HG02642 (cell line): Measurements from ENCODE around the gene ST14.
"Not testable (repeated sequence)": the region's sequence is repeated elsewhere in the genome, so short reads cannot be mapped to it uniquely, and the experiment has no call there.

Experiments used
- ATAC-seq: cut with Tn5 transposase; IDR thresholded peaks from one replicate; pipeline ENCODE4 v1.9.1; 2021; ENCODE audit warnings: mild to moderate bottlenecking; ENCODE audit not compliant: unreplicated experiment, poor library complexity

Gene ST14

DNA sequence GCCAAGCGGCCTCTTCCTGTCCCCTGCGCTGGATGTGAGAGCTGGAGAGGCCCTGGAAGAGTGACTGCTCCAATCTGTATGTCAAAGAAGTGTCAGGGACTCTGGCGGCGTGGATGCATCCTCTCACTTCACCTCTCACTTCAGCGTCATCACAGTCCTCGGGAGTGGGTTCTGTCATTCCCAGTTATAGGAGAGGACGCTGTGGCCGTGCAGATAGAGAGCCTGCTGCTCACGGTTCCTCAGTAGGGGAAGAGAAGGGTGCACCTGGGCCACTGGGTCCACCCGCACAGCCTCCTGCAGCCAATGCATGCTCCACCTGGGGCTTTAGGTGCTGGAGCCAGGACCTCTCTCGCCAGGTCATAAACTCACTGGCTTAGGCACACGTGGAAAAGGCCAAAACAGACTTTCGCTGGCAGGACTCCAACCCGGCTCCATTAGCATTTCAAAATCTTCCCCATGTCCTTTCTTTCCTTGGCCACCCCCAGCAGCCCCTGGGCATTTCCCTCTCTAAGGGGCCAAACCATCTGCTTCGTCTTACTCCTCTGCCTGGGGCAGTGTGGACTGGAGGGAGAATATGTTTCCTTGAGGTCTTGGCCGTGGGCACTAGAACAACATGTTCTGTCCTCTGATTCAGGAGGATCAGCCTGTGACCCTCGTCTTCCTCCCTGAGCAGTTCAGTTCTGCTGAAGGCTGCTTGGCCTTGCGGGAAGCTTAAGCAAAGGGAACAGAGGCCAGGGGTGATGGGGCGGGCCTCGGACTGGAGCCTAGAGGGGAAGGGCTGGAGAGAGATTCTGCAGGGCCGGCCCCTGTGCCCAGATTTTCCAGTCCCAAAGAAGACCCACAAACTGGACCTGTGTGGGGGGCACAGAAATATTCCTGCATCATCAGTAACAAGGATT is 57.8 kb downstream of the ST14 start:
- no peak for ATAC-seq

- ATAC-seq: no peak
Observed at GRCh38 chr11:130218501-130219070, 59.0 kb downstream of the ST14 start.

DNA sequence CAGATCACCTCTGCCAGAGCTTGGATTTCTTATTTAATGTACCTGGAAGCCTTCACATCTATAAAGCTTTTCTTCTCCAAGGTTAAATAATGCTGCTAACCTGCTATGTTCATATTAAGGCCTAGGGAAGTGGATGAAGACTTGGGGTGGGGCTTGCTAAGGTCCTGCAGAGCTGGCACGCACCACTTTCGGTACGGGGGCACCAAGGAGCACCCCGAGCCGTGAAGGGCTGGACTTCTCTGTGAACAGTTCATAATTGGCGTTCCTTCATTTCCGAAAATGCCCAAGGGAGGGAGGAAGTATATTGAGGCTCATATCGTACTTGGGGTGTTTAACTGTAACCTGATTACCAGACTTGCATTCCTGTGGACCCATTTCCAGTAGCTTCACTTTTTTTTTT is 59.6 kb downstream of the ST14 start:
- ATAC-seq: no peak

DNA sequence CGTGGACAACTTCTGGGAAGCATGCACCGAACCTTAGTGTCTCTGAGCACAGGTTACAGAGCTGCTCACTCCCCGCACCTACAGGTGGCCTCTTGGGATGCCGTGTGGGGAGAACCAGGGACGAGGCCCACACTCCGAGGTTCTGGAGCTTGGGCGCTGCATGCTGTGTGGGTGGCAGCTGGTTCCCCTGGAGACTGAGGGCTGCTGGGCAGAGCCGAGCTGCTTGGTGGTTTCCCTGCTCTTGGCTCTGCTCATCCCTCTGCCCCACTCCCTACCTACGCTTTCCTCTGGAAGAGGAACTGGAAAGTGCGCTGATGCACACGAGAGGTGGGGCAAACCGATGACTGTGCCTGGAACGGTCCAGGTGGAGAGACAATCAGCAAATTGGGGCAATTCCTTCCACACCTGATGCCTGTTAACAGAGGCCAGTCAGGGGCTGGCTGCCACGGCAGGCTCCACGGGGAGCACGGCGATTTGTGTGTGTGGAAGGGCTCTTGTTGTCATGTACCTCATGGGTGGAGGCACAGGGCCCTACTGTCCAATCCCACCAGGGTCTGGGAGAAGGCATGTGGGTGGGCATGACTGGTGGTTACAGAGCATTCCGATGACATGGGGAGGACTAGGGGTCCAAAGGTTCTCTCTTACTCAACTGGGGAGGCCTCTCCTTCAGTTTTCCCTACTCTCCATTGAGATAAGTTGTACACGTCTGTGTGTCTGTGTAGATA is 60.9 kb downstream of the ST14 start:
- ATAC-seq: no peak

GRCh38 chr11:130223291-130223971 is 63.8 kb downstream of the ST14 start:
- no peak for ATAC-seq

DNA sequence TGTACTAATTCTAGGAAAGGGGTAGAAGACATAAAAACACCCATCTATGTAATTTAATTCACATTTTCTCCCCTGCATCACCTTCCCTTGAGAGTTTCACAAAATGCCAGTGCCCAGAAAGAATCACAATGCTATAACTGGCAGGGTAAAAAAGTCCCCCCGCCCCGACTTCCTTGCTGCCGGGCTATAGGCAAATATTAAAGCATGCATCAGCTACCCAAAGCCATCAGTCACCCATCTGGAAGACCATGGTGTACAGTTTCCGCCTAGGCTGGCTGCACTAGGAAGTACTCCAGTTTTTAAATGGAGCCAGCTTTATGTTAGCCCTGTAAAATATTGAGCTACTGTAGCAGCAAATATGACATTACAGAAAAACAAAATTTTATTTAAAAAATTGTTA is 67.8 kb downstream of the ST14 start:
- ATAC-seq: no peak

GRCh38 chr11:130233486-130233885 is 73.9 kb downstream of the ST14 start:
- not testable (repeated sequence) for ATAC-seq

DNA sequence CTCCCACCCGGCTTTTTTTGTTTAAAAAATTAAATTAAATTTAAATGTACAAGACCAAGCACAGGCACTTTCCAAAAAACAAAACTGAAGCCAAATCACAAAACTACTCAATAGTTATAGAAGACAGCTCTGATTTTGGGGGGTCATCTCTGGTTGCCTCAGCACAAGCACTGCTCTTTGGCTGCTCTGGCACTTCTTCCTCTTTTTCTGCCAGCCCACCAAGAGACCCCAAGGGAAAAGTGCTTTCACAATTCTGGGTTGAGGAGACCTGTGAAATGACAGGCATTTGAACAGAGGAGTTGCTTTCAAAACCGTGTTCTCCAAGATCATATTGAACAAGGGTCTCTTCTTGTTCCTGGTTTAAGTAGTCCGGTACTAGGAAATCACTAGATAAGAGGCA is 74.3 kb downstream of the ST14 start:
- ATAC-seq: not testable (repeated sequence)

DNA sequence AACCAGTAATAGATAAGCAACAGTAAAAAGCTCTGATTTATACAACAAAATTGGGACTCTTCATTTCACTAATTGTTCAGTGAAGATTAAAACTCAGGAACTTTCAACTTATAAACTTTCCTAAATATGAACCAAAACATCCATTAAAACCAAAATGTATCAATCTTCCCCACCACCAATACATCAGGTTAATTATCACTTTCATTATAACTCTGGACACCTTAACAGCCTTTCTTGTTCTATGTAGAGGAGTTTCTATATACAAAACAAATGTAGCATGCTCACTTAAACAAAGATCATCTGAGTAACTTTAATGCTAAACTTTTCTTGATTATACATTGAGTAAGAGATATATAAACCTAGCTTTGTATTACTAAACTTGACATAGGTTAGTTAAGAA is 74.7 kb downstream of the ST14 start:
- ATAC-seq: no peak

DNA sequence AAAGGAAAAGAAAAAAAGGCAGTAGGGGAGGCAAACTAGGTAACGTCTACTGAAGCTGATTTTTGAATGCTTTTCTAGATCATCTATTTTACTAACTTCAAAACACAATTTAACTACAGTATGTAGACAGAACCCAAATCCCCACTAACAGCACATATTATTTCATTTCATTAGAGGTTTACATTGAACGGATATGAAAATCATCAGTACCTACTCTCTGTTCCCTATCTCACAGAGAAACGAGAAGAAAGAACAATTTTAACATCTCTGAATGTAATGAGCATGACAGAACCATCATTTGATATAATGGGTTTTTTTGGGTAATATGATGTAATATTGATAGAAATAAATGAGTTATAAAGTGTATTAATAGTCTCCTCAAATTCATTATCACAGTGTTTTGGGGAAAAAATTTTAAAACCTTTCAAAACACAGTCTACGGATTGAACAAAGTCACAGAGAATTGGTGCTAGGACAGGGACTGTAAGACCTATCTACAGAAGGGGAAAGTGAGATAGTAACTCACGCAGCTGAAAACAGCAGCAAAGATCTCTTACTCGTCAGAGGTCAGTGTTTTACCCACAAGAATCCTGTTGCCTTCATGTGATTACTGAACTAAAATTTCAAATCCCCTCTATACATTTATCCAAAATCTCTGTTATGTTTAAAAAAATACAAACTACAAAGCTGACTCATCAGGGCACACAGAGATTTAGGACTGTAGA is 77.9 kb downstream of the ST14 start:
- no peak for ATAC-seq

DNA sequence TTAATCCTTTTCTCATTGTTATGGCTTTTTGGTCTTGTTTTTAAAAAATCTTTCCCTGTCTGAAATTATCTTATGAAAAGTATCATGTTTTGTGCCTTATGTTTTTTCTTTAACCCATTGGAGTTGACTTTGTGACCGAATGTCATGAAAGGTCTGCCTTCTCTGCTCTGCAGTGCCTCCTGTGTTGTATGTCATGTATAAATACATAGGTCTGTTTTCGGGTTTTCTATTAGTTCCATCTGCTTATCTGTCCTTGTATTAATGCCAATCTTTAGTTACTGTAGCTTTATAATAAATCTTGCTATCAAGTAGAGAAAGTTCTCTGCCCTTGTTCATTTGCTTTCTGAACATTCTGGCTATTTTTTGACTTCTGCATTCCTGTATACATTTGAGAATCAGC is 82.1 kb downstream of the ST14 start:
- no peak for ATAC-seq

DNA sequence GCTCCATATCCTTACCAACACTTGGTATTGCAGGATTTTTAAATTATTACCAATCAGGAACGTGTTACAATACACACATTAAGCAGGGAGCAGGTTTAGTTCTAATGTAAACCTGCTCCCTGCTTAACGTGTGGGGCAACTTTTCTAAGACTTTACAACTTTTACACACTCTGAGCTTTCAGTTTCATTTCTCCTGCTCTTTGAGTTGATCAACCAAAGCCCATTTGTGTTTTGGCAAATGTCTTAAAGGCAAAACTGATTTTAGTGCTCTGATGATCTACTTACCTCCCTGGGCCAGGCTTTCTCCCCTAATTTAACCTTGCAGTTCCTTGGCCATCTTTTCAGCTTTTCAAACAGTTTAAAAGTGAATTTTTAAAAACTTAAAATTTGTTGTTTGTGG is 84.2 kb downstream of the ST14 start:
- peak; percentile 83 for ATAC-seq

DNA sequence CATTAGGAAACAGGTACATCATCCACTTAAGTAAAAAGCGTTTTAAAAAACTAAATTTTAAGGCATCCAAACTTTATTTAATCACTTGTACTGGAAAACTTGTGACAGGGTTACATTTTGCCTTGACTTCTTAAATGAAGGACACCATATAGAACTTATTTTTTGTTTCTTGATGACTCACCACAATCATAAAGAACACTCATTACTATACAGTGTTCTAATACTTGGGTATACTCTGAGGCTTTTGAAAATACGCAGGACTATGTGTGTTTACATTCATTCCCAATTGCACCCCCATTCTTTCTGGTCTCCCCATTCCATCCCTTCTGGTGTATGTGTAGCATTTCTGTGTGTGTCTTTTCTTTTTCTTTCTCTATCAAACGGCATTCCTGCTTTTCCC is 85.3 kb downstream of the ST14 start:
- no peak for ATAC-seq

- ATAC-seq: not testable (repeated sequence)
Observed at GRCh38 chr11:130245375-130245774, 85.8 kb downstream of the ST14 start.

GRCh38 chr11:130246270-130246669 is 86.7 kb downstream of the ST14 start:
- ATAC-seq: no peak

- ATAC-seq: no peak
Observed at GRCh38 chr11:130246738-130247137, 87.2 kb downstream of the ST14 start.

- no peak for ATAC-seq
Observed at GRCh38 chr11:130247319-130247718, 87.7 kb downstream of the ST14 start.

GRCh38 chr11:130249371-130249770 is 89.8 kb downstream of the ST14 start:
- no peak for ATAC-seq

DNA sequence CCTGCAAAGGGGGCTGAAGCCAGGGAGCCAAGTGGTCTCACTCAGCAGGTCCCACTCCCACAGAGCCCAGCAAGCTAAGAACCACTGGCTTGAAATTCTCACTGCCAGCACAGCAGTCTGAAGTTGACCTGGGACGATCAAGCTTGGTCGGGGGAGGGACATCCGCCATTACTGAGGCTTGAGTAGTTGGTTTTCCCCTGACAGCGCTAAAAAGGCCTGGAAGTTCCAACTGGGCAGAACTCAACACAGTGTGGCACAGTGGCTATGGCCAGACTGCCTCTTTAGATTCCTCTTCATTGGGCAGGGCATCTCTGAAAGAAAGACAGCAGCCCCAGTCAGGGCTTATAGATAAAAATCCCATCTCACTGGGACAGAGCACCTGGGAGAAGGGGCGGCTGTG is 90.3 kb downstream of the ST14 start:
- ATAC-seq: not testable (repeated sequence)

GRCh38 chr11:130251763-130252162 is 92.2 kb downstream of the ST14 start:
- not testable (repeated sequence) for ATAC-seq
